Type B pancreatic cell (in vitro differentiated cells): Measurements from ENCODE around the gene BCAN. TPM values are rescaled to one million over a fixed set of nuclear protein-coding genes. Genes with fewer than 3 reads are reported as not detected.

Experiments used
- DNase-seq: peaks from one replicate; pipeline ENCODE4 v3.0.0; 2021; ENCODE audit warnings: mixed read lengths; ENCODE audit not compliant: unreplicated experiment; ENCODE audit errors: extremely low spot score
- H3K27ac Mint-ChIP-seq: 2 replicates; pipeline ENCODE4 v1.8.0; 2021; ENCODE audit warnings: mild to moderate bottlenecking, mixed read lengths
- H3K27me3 Mint-ChIP-seq: 2 replicates; pipeline ENCODE4 v1.8.0; 2021; ENCODE audit warnings: mixed read lengths
- H3K36me3 Mint-ChIP-seq: 2 replicates; pipeline ENCODE4 v1.8.0; 2021; ENCODE audit warnings: mixed read lengths
- H3K4me1 Mint-ChIP-seq: one replicate; pipeline ENCODE4 v1.8.0; 2021; ENCODE audit warnings: mixed read lengths; ENCODE audit not compliant: unreplicated experiment
- H3K4me3 Mint-ChIP-seq: 2 replicates; pipeline ENCODE4 v1.8.0; 2021; ENCODE audit warnings: mild to moderate bottlenecking, mixed read lengths
- H3K9me3 Mint-ChIP-seq: 2 replicates; pipeline ENCODE4 v1.8.0; 2021; ENCODE audit warnings: mixed read lengths
- CTCF ChIP-seq: fragments of 200-600 bp; sonication (generic); conservative IDR thresholded peaks from 2 replicates; pipeline ENCODE4 v1.5.0; 2021; ENCODE audit warnings: antibody characterized with exemption, mild to moderate bottlenecking
- total RNA-seq: library from RNA; stranded (reverse); gene quantifications from 2 replicates; pipeline ENCODE4 v1.2.1, GENCODE V29; 2021; ENCODE audit warnings: low replicate concordance

The BCAN gene
- total RNA-seq, 1 donor from 2014 or later = 12.6 TPM

GRCh38 chr1:156664046-156664766, 22.3 kb downstream of the BCAN start:
- H3K9me3 Mint-ChIP-seq = no peaks in the 10 kb centered on the region
- H3K36me3 Mint-ChIP-seq = no peaks in the 10 kb centered on the region
- H3K4me3 Mint-ChIP-seq = no peak overlapping the region
- no peak for DNase-seq
- H3K4me1 Mint-ChIP-seq = peaks cover 85% of the 10 kb centered on the region
- peak overlapping the region; percentile 70 for H3K27ac Mint-ChIP-seq
- H3K27me3 Mint-ChIP-seq = peaks cover 12% of the 10 kb centered on the region
- no peak for TF ChIP-seq CTCF

- Mint-ChIP-seq H3K36me3 (no peaks in the 10 kb centered on the region), H3K9me3 (no peaks in the 10 kb centered on the region), H3K27ac (peak overlapping the region; percentile 70), H3K4me1 (peaks cover 83% of the 10 kb centered on the region), H3K4me3 (no peak overlapping the region), H3K27me3 (peaks cover 5% of the 10 kb centered on the region)
- TF ChIP-seq CTCF = no peak
- no peak for DNase-seq
These were observed 23.0 kb downstream of the BCAN start for GRCh38 chr1:156664767-156665411.

- H3K4me1 Mint-ChIP-seq = peaks cover 77% of the 10 kb centered on the region
- peak overlapping the region; percentile 67 for H3K4me3 Mint-ChIP-seq
- no peak for DNase-seq
- no peaks in the 10 kb centered on the region for H3K9me3 Mint-ChIP-seq
- H3K27ac Mint-ChIP-seq = peak overlapping the region; percentile 63
- TF ChIP-seq CTCF = no peak
- H3K36me3 Mint-ChIP-seq = no peaks in the 10 kb centered on the region
- no peaks in the 10 kb centered on the region for H3K27me3 Mint-ChIP-seq
These were observed 23.6 kb downstream of the BCAN start for GRCh38 chr1:156665539-156665938.

GRCh38 chr1:156666862-156667609, 25.1 kb downstream of the BCAN start:
- no peaks in the 10 kb centered on the region for H3K9me3 Mint-ChIP-seq

GRCh38 chr1:156667610-156667967, 25.7 kb downstream of the BCAN start:
- H3K4me3 Mint-ChIP-seq = no peak overlapping the region
- DNase-seq = no peak
- H3K27ac Mint-ChIP-seq = peak overlapping the region; percentile 64
- peaks cover 16% of the 10 kb centered on the region for H3K27me3 Mint-ChIP-seq
- no peak for TF ChIP-seq CTCF
- peaks cover 68% of the 10 kb centered on the region for H3K4me1 Mint-ChIP-seq
- H3K9me3 Mint-ChIP-seq = no peaks in the 10 kb centered on the region
- peaks cover 5% of the 10 kb centered on the region for H3K36me3 Mint-ChIP-seq

More at GRCh38 chr1:156666862-156667609, 25.1 kb downstream of the BCAN start:
- no peak for TF ChIP-seq CTCF
- peaks cover 10% of the 10 kb centered on the region for H3K27me3 Mint-ChIP-seq
- no peak for DNase-seq
- peak overlapping the region; percentile 64 for H3K27ac Mint-ChIP-seq
- H3K4me1 Mint-ChIP-seq = peaks cover 72% of the 10 kb centered on the region
- peak overlapping the region; percentile 15 for H3K4me3 Mint-ChIP-seq
- no peaks in the 10 kb centered on the region for H3K36me3 Mint-ChIP-seq
